ENCODE data around the gene KIF2C.
"Not testable (repeated sequence)": the region's sequence is repeated elsewhere in the genome, so short reads cannot be mapped to it uniquely, and the experiment has no call there.

KIF2C gene

GRCh38 chr1:44776730-44777068 lies 37.1 kb downstream of the KIF2C start:
- no peak for DNase-seq

- DNase-seq = no peak
Measured at GRCh38 chr1:44777547-44777946, 37.9 kb downstream of the KIF2C start.

- DNase-seq = no peak
Measured at GRCh38 chr1:44777969-44778635, 38.5 kb downstream of the KIF2C start.

GRCh38 chr1:44778705-44779576 lies 39.3 kb downstream of the KIF2C start:
- no peak for DNase-seq

- no peak for DNase-seq
Measured at GRCh38 chr1:44780583-44781121, 41.0 kb downstream of the KIF2C start.

- DNase-seq = no peak
Measured at GRCh38 chr1:44783697-44784093, 44.1 kb downstream of the KIF2C start.

- no peak for DNase-seq
Measured at GRCh38 chr1:44784094-44785028, 44.7 kb downstream of the KIF2C start.

- DNase-seq = no peak
Measured at GRCh38 chr1:44785029-44785380, 45.4 kb downstream of the KIF2C start.

GRCh38 chr1:44785501-44786137 lies 46.0 kb downstream of the KIF2C start:
- DNase-seq = no peak

- peak; percentile 66 for DNase-seq
Measured at GRCh38 chr1:44786138-44786840, 46.7 kb downstream of the KIF2C start.

- no peak for DNase-seq
Measured at GRCh38 chr1:44786841-44787426, 47.3 kb downstream of the KIF2C start.

- no peak for DNase-seq
Measured at GRCh38 chr1:44787506-44787905, 47.9 kb downstream of the KIF2C start.

GRCh38 chr1:44788120-44788860 lies 48.7 kb downstream of the KIF2C start, which contains the start of gene BEST4:
TSS of gene BEST4 (minus strand) at chr1:44788170. CDS start at chr1:44787705, 465 bp downstream.
- no peak for DNase-seq

GRCh38 chr1:44790968-44791801 lies 51.5 kb downstream of the KIF2C start:
- no peak for DNase-seq

GRCh38 chr1:44792736-44793502 lies 53.3 kb downstream of the KIF2C start:
- no peak for DNase-seq

- DNase-seq = not testable (repeated sequence)
Measured at GRCh38 chr1:44797886-44798285, 58.2 kb downstream of the KIF2C start.

- no peak for DNase-seq
Measured at GRCh38 chr1:44798481-44799365, 59.1 kb downstream of the KIF2C start.

Measured in effector CD8-positive, alpha-beta T cell (primary cell).